Choroid plexus epithelial cell (primary cell): ENCODE results near the gene CHRNE.
"Not testable (repeated sequence)": the region's sequence is repeated elsewhere in the genome, so short reads cannot be mapped to it uniquely, and the experiment has no call there.

Experiments used
- DNase-seq: peaks from one replicate; pipeline ENCODE4 v3.0.0-alpha.2; 2010; ENCODE audit warnings: low read depth
- H3K4me3 ChIP-seq: 2 replicates; pipeline ENCODE4 v1.5.1; 2011; ENCODE audit warnings: low read depth, mild to moderate bottlenecking, control low read depth, low read length, moderate library complexity
- TF ChIP-seq, protein P1 (sequence below): conservative IDR thresholded peaks from 2 replicates; pipeline ENCODE4 v1.5.1; 2011; ENCODE audit warnings: low read depth, mild to moderate bottlenecking, control low read depth, inconsistent platforms, low read length, moderate library complexity

CHRNE gene

DNA sequence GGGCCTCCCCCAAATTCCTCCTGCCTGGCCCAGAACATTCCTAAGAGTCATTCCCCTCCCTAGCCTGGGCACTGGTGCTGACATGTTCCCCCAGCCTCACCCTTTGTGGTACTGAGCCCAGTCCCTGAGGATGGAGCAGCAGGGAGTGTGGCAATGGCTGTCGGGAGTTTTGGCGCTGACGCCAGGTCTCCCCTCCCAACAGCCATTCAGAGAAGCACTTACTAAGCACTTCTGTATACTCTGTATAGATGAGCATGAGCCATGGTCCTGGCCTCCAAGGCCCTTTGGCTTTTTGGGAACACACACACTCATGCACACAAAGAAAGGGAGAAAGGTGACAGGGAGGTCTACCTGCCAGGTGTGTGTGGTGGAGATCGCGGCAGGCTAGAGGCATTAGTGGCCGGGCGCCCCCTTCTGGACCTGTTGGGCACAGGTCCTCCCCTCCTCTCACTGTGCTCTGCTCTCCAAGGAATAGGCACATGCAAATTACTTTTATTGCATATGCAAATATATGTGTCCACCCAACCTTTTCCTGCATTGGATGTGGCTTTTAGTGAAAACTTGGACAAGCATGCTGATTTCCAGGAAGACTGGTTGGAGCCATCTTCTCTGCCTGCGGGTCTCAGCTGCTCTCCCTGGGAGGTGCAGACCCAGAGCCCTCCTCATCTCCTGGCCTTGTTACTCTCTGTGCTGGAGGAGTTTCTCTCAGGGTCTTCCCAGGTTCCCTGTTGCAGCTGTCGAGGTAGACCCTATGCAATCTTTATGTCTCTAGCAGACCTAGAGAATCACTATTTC, 20.9 kb downstream of the CHRNE start:
- peak; percentile 61 for DNase-seq
- TF ChIP-seq, protein P1, sequence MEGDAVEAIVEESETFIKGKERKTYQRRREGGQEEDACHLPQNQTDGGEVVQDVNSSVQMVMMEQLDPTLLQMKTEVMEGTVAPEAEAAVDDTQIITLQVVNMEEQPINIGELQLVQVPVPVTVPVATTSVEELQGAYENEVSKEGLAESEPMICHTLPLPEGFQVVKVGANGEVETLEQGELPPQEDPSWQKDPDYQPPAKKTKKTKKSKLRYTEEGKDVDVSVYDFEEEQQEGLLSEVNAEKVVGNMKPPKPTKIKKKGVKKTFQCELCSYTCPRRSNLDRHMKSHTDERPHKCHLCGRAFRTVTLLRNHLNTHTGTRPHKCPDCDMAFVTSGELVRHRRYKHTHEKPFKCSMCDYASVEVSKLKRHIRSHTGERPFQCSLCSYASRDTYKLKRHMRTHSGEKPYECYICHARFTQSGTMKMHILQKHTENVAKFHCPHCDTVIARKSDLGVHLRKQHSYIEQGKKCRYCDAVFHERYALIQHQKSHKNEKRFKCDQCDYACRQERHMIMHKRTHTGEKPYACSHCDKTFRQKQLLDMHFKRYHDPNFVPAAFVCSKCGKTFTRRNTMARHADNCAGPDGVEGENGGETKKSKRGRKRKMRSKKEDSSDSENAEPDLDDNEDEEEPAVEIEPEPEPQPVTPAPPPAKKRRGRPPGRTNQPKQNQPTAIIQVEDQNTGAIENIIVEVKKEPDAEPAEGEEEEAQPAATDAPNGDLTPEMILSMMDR = peak; percentile 92
- H3K4me3 ChIP-seq = no peak overlapping the region

DNA sequence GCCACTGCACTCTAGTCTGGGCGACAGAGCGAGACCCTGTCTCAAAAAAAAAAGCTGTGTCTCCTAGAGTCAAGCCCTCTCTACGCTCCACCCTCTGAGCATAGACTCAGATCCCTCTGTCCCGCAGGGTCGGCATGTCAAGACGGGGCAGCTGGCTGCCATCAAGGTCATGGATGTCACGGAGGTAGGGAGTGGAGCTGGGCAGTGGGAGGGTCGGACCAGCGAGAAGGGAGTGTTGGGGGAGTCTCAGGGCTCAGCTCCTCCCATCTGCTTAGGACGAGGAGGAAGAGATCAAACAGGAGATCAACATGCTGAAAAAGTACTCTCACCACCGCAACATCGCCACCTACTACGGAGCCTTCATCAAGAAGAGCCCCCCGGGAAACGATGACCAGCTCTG, 22.0 kb downstream of the CHRNE start:
- TF ChIP-seq, protein P1 = no peak
- DNase-seq = no peak
- H3K4me3 ChIP-seq = no peak overlapping the region

DNA sequence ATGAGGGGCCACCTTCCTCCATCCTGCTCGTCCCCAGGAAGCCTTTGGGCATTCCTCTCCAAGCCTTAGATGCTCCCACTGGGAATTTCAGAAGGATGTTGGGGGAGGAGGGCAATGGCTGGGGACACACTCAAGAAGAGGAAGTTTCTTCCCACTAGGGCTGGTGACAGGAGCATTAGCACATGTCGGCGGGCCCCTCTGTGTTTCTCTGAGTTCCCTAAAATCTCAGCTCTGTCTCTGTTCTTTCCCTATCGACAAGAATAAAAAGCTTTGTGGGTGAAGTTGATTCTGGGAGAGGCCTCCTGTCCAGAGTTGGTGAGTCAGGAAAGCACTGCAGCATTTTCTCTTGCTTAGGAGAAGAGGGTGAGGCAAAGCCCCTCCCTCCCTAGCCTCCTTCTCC, 23.3 kb downstream of the CHRNE start:
- TF ChIP-seq, protein P1 = no peak
- no peak overlapping the region for H3K4me3 ChIP-seq
- no peak for DNase-seq

DNA sequence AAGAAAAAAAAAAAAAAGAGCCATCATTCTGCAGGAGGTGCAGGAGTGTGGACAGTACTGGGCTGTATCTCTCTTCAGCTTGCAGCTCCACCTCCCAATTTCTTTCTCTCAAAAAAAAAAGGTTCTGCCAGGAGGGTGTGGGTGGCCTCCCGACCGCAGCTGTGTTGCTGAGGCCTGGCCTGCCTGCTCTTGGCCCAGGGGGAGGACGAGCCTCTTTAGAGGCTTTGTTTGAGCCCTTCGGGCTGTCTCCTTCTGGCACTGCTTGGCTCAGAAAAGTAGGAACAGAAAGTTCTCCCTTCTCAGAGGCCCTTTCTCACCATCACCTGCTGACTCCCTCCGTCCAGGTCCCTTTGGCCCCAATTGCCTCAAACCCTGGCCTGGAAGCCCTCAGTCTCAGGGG, 25.8 kb downstream of the CHRNE start:
- no peak overlapping the region for H3K4me3 ChIP-seq
- DNase-seq = no peak
- TF ChIP-seq, protein P1 = no peak

DNA sequence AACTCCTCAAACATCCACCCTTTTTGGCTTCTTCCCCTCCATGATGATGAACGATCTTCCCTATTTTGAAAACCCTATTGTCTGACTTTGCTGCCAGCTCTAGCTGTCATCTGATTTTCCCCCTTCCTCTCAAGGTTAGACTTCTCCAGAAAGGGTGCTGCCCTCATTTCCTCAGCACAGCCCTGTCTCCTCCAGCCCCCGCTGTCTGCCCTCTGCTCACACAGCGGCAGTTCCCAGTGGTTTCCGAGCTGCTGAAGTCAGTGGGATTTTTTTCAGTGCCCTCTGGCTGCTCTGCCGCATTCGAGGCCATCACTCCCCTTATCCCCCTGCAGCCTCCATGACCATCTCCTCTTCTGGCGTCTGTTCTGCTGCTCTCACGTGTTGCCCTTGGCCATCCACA, 30.1 kb downstream of the CHRNE start:
- DNase-seq = peak; percentile 34

DNA sequence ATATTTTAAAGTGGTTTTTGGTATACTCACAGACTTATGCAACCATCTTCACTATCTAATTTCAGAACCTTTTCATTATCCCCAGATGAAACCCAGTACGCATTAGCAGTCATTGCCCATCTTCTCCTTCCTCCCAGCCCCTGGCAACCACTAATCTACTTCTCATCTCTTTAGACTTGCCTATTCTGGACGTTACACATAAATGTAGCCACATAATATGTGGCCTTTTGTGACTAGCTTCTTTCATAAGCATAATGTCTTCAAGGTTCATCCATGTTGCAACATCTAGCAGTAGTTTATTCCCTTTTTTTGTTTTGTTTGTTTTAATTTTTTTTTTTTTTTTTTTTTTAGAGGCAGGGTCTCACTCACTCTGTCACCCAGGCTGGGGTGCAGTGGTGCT, 32.0 kb downstream of the CHRNE start:
- no peak for DNase-seq
- no peak overlapping the region for H3K4me3 ChIP-seq
- TF ChIP-seq, protein P1 = no peak

More for the DNA sequence above, 30.1 kb downstream of the CHRNE start:
- no peak overlapping the region for H3K4me3 ChIP-seq
- TF ChIP-seq, protein P1 = no peak

DNA sequence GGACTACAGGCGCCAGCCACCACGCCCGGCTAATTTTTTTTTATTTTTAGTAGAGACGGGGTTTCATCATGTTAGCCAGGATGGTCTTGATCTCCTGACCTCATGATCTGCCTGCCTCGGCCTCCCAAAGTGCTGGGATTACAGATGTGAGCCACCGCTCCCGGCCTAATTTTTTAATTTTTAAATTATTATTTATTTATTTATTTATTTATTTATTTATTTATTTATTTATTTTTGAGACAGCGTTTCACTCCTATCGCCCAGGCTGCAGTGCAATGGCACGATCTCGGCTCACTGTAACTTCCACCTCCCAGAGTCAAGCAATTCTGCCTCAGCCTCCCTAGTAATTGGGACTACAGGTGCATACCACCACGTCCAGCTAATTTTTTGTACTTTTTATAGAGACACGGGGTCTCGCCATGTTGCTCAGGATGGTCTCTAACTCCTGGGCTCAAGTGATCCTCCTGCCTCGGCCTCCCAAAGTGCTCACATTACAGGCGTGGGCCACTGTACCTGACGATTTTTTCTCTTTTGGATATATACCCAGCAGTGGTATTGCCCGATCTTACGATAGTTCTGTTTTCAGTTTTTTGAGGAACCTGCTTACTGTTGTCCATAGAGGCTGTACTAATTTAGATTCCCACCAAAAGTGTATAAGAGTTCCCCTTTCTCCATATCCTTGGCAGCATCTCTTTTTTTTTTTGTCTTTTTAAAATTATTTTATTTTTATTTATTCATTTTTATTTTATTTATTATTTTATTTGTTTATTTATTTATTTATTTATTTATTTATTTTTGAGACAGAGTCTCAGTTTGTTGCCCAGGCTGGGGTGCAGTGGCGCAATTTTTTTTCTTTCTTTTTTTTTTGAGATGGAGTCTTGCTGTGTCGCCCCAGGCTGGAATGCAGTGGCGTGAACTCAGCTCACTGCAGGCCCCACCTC, 33.6 kb downstream of the CHRNE start:
- DNase-seq, H3K4me3 ChIP-seq: not testable (repeated sequence)

DNA sequence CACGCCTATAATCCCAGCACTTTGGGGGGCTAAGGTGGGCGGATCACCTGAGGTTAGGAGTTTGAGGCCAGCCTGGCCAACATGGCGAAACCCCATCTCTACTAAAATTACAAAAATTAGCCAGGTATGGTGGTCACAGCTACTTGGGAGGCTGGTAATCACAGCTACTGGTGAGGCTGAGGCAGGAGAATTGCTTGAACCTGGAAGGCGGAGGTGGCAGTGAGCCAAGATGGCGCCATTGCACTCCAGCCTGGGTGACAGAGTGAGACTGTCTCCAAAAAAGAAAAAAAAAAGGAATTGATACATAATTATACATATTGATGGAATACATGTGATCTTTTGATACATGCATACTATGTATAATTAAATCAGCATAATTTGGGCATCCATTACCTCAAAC, 35.4 kb downstream of the CHRNE start:
- DNase-seq, H3K4me3 ChIP-seq: not testable (repeated sequence)
